SH-SY5Y (cell line): Measurements from ENCODE around the gene TBKBP1.

Experiments
- GATA2 ChIP-seq: IDR thresholded peaks from 2 replicates; pipeline ENCODE4 v1.6.1; 2011; ENCODE audit warnings: mild to moderate bottlenecking, low read depth, low read length
- GATA3 ChIP-seq: IDR thresholded peaks from 2 replicates; pipeline ENCODE4 v1.6.1; 2011; ENCODE audit warnings: low read depth, mild to moderate bottlenecking, low read length, moderate library complexity

DNA sequence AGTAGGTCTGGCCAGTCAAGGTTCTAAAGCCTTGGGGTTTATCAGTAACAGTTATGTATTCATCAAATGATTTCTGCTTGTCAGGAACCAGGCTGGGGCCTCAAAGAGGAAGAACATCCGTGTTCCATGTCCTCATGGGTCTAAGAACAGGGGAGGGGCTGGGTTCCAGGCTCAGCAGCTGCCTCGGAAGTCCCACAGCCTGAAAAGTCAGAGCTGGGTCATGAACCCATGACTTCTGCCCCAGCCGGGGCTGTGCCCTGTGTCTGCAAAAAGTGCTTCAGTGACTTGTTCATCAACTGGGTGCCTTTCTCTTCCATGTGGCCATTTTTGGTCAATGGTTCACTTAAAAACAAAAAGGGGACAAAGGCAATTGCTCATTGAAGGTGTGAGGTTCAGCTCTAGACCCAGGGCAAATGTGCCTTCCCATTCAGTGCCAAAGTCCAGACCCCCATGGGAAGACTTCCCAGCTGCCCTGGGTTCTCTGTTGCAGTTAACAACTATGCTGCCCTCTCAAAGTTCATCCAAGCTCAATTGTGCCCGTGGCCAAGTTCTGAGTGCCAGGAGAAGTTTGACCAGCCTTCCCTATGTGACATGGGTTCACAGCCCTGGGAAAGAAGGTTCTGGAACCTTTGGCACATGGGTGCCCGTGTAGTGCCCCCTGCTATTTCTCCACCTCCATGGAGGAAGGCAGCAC is 18.5 kb downstream of the TBKBP1 start:
- TF ChIP-seq GATA2 = no peak
- TF ChIP-seq GATA3 = no peak
